Skin epidermis (tissue), 12 donors: ENCODE measurements around the gene SLC7A8.
A peak's percentile ranks its signal among the peaks of the same experiment; 100 is the strongest.
"Not testable (repeated sequence)": the region's sequence is repeated elsewhere in the genome, so short reads cannot be mapped to it uniquely, and the experiment has no call there.

Experiments used
- H3K27ac ChIP-seq, 21 experiments: fragments of 200-600 bp; sonication (generic) in 11 of 21; one replicate each; pipeline ENCODE4 v1.5.0; 2020; ENCODE audit warnings: mild to moderate bottlenecking in 3 of 21, inconsistent platforms in 2 of 21, moderate library complexity in 2 of 21
- H3K4me3 ChIP-seq, 7 experiments: fragments of 200-600 bp; sonication (generic) in 2 of 7; one replicate each; pipeline ENCODE4 v1.5.0; 2020; ENCODE audit warnings: inconsistent platforms in 2 of 7, mild to moderate bottlenecking in 2 of 7, moderate library complexity in 1 of 7

Gene SLC7A8

GRCh38 chr14:23119363-23120327, 63.8 kb downstream of the SLC7A8 start:
- Histone ChIP-seq H3K27ac (peak overlapping the region in 12 of 21 experiments; percentile 22 to 85 (median 56)), H3K4me3 (no peak overlapping the region)

- Histone ChIP-seq H3K4me3 (no peak within 1 kb of the TSS), H3K27ac (peak within 1 kb of the TSS in 12 of 21 experiments; percentile 22 to 85 (median 56))
These were observed 64.7 kb downstream of the SLC7A8 start, which contains the start of gene CEBPE for GRCh38 chr14:23118506-23119362. Gene CEBPE (minus strand): TSS chr14:23119255. CDS start chr14:23119091, 164 bp downstream.

GRCh38 chr14:23117371-23118020, 66.0 kb downstream of the SLC7A8 start:
- no peak overlapping the region for H3K4me3 ChIP-seq

GRCh38 chr14:23115918-23116317, 67.5 kb downstream of the SLC7A8 start:
- Histone ChIP-seq H3K27ac (peak overlapping the region in 1 of 21 experiments; percentile 45), H3K4me3 (no peak overlapping the region)

More at GRCh38 chr14:23117371-23118020, 66.0 kb downstream of the SLC7A8 start:
- peak overlapping the region in 1 of 21 experiments; percentile 22 for H3K27ac ChIP-seq

- peak overlapping the region in 4 of 21 experiments; percentile 7 to 45 (median 12) for H3K27ac ChIP-seq
- H3K4me3 ChIP-seq: no peak overlapping the region
These were observed 68.3 kb downstream of the SLC7A8 start for GRCh38 chr14:23115039-23115731.

GRCh38 chr14:23114669-23115038, 68.8 kb downstream of the SLC7A8 start:
- Histone ChIP-seq H3K4me3 (no peak overlapping the region), H3K27ac (peak overlapping the region in 2 of 21 experiments; percentile 7 to 14)

GRCh38 chr14:23114120-23114458, 69.4 kb downstream of the SLC7A8 start:
- Histone ChIP-seq H3K4me3 (no peak overlapping the region), H3K27ac (peak overlapping the region in 2 of 21 experiments; percentile 17 to 39)

- Histone ChIP-seq H3K4me3 (no peak overlapping the region), H3K27ac (peak overlapping the region in 2 of 21 experiments; percentile 17 to 39)
These were observed 69.9 kb downstream of the SLC7A8 start for GRCh38 chr14:23113431-23114119.

GRCh38 chr14:23112359-23113178, 70.9 kb downstream of the SLC7A8 start:
- Histone ChIP-seq H3K4me3 (no peak overlapping the region), H3K27ac (no peak overlapping the region)

GRCh38 chr14:23110579-23111365, 72.7 kb downstream of the SLC7A8 start:
- H3K27ac ChIP-seq: no peak overlapping the region
- H3K4me3 ChIP-seq: no peak overlapping the region

GRCh38 chr14:23109769-23110168, 73.7 kb downstream of the SLC7A8 start:
- no peak overlapping the region for H3K4me3 ChIP-seq

GRCh38 chr14:23108169-23108568, 75.3 kb downstream of the SLC7A8 start:
- H3K27ac ChIP-seq, H3K4me3 ChIP-seq: not testable (repeated sequence)

More at GRCh38 chr14:23109769-23110168, 73.7 kb downstream of the SLC7A8 start:
- no peak overlapping the region for H3K27ac ChIP-seq

GRCh38 chr14:23107620-23108019, 75.8 kb downstream of the SLC7A8 start:
- not testable (repeated sequence) for H3K27ac ChIP-seq, H3K4me3 ChIP-seq

- no peak overlapping the region for H3K4me3 ChIP-seq
- no peak overlapping the region for H3K27ac ChIP-seq
These were observed 76.8 kb downstream of the SLC7A8 start for GRCh38 chr14:23106747-23107045.

- Histone ChIP-seq H3K4me3 (no peak overlapping the region), H3K27ac (no peak overlapping the region)
These were observed 78.1 kb downstream of the SLC7A8 start for GRCh38 chr14:23105348-23105824.

GRCh38 chr14:23104591-23105347, 78.7 kb downstream of the SLC7A8 start, which contains the start of gene CIROP:
Gene CIROP (minus strand): TSS chr14:23104989. CDS start chr14:23104920, 69 bp downstream.
- H3K4me3 ChIP-seq: no peak within 1 kb of the TSS
- no peak within 1 kb of the TSS for H3K27ac ChIP-seq
